Hematopoietic multipotent progenitor cell treated with erythropoietin and hydrocortisone succinate and interleukin-3 and kit ligand, for 4 days (in vitro differentiated cells): ENCODE data around the gene PYGO1.

ENCODE experiments used
- DNase-seq: peaks from one replicate; pipeline ENCODE4 v3.0.0-alpha.2; 2015

PYGO1 gene

GRCh38 chr15:55564347-55565145 lies 23.6 kb downstream of the PYGO1 start:
- peak; percentile 18 for DNase-seq

GRCh38 chr15:55562601-55563000 lies 25.5 kb downstream of the PYGO1 start:
- DNase-seq: no peak

GRCh38 chr15:55555089-55555488 lies 33.1 kb downstream of the PYGO1 start:
- no peak for DNase-seq

GRCh38 chr15:55552926-55553325 lies 35.2 kb downstream of the PYGO1 start:
- no peak for DNase-seq

GRCh38 chr15:55552451-55552850 lies 35.7 kb downstream of the PYGO1 start:
- DNase-seq: peak; percentile 61

- no peak for DNase-seq
These were observed 38.8 kb downstream of the PYGO1 start for GRCh38 chr15:55549305-55549704.

- no peak for DNase-seq
These were observed 41.4 kb downstream of the PYGO1 start for GRCh38 chr15:55546718-55547117.

- DNase-seq: no peak
These were observed 52.7 kb downstream of the PYGO1 start for GRCh38 chr15:55535436-55535835.

GRCh38 chr15:55532944-55533343 lies 55.2 kb downstream of the PYGO1 start:
- DNase-seq: no peak

GRCh38 chr15:55530861-55531313 lies 57.3 kb downstream of the PYGO1 start:
- no peak for DNase-seq

GRCh38 chr15:55528812-55529211 lies 59.3 kb downstream of the PYGO1 start:
- DNase-seq: no peak

- DNase-seq: no peak
These were observed 61.0 kb downstream of the PYGO1 start for GRCh38 chr15:55527150-55527549.

GRCh38 chr15:55526559-55527036 lies 61.5 kb downstream of the PYGO1 start:
- peak; percentile 82 for DNase-seq

GRCh38 chr15:55522742-55523450 lies 65.2 kb downstream of the PYGO1 start:
- peak; percentile 50 for DNase-seq

- DNase-seq: peak; percentile 19
These were observed 69.5 kb downstream of the PYGO1 start for GRCh38 chr15:55518641-55519040.

GRCh38 chr15:55518009-55518408 lies 70.1 kb downstream of the PYGO1 start:
- no peak for DNase-seq

GRCh38 chr15:55515991-55516776 lies 72.0 kb downstream of the PYGO1 start:
- no peak for DNase-seq

GRCh38 chr15:55515491-55515890 lies 72.7 kb downstream of the PYGO1 start:
- DNase-seq: peak; percentile 59

- no peak for DNase-seq
These were observed 73.7 kb downstream of the PYGO1 start for GRCh38 chr15:55514414-55514850.

- peak; percentile 74 for DNase-seq
These were observed 74.3 kb downstream of the PYGO1 start for GRCh38 chr15:55513621-55514413.

- no peak for DNase-seq
These were observed 75.0 kb downstream of the PYGO1 start for GRCh38 chr15:55513152-55513551.

- DNase-seq: no peak
These were observed 80.6 kb downstream of the PYGO1 start for GRCh38 chr15:55507567-55507966.
